Measurements from ENCODE around the gene STAP1.
"Not testable (repeated sequence)": the region's sequence is repeated elsewhere in the genome, so short reads cannot be mapped to it uniquely, and the experiment has no call there.

The STAP1 gene, protein sequence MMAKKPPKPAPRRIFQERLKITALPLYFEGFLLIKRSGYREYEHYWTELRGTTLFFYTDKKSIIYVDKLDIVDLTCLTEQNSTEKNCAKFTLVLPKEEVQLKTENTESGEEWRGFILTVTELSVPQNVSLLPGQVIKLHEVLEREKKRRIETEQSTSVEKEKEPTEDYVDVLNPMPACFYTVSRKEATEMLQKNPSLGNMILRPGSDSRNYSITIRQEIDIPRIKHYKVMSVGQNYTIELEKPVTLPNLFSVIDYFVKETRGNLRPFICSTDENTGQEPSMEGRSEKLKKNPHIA

DNA sequence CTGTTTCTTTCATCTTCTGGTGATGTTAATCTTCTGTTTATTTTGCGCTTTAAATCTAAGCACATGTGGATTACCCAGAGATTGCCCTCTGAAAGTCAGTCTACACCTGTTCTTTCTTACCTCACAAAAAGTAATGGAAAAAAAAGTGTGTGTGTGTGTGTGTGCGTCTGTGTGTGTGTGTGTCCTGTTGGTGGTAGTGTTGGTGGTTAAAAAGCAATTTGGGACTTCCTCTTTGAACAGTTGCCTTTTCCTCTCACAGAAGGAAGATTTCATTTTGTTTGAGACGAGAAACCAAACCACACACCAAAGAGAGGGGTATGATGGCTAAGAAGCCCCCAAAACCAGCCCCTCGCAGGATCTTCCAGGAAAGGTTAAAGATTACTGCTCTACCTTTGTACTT lies at the start of gene STAP1:
Gene STAP1, plus strand, starts transcription at position 235 of the 400 bp plus-strand sequence. Its CDS starts 83 bp downstream, at position 318.
- DNase-seq: no peak

DNA sequence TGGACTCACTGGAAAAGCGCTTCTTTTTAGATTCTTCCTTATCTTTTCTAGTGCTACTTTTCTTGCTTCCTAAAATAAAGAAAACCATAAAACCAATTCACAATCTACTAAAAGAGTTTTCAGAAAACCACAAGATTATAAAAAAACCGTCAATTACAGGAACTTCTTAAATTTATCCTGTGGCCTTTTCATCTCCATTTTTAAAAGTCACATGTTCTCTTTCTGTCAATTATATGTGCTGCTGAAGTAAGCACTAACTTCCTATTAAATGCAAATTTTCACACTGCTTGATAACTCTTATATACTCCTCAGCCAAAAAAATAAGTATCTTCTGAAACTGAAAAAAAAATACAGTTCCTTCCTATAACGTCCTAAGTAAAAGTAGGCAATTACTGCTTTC lies 46.0 kb upstream of the STAP1 start:
- no peak for DNase-seq

DNA sequence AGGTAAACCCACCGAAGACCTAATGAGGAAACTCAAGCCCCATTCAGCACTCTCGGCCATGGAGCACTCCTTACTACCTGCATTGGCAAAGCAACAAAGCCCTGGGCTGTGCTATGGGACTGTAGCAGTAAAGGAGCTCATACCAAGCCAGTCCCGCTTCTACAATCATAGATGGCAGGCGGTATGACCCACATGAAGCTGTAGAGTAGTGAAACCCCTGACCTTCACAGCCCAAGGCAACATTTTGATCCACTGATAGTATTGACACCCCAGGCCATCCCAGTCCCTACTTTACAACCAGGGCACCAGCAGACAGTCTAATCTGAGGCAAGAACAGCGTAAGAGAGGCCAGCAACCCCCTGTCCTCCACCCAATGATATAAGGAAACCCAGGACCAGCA lies 38.4 kb upstream of the STAP1 start:
- DNase-seq: no peak

DNA sequence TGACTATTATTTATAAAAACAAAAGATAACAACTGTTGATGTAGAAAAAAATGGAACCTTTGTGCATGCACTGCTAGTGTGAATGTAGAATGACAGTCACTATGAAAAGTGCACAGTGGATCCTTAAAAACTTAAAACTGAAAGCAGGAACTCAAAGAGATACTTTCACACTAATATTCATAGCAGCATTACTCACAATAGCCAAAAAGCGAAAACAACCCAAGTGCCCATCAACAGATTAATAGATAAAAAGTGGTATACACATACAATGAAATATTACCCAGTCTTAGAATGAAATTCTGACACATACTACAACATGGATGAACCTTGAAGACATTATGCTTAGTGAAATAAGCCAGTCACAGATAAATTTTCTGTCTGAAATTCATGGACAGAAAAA lies 37.0 kb upstream of the STAP1 start:
- DNase-seq: no peak

DNA sequence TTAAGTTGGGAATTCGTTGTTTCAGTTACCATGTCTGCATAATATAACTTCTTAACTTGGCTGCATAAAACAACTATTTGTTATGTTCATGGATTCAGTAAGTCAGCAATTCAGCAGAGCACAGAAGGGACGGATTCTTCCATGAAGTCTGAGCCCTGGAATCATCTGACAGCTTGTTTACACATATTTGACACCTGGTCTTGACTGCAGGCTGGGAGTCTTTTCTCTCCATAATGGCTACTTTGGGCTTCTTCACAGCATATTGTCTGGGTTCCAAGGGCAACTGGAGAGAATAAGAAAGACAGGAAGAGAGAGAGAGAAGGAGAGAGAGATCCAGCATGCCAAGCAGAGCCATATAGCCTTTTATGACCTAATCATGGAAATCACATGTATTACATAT lies 36.3 kb upstream of the STAP1 start:
- no peak for DNase-seq

DNA sequence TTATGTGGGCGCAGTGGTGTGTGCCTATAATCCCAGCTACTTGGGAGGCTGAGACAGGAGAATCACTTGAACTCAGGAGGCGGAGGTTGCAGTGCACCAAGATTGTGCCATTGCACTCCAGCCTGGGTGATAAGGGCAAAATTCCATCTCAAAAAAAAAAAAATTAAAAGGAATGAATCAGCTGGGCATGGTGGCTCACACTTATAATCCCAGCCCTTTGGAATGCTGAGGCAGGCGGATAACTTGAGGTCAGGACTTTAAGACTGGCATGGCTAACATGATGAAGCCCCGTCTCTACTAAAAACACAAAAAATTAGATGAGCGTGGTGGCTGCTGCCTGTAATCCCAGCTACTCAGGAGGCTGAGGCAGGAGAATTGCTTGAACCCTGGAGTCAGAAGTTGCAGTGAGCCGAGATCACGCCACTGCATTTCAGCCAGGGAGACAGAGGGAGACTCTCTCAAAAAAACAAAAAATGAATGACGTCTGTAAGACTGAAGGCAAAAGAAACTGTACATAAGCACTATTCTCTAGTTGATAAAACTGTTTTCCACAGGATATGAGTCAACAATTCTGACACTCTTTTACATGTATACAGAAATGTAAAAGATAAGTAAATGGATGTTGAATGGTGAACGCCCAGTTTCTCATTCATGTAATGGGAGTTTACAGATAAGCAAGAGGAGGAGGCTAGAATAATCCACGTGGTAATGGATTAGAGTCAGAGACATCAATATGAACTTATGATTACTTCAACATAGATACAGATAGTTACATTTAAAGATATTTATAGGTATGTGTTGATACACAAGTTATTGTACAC lies 35.5 kb upstream of the STAP1 start:
- DNase-seq: no peak

DNA sequence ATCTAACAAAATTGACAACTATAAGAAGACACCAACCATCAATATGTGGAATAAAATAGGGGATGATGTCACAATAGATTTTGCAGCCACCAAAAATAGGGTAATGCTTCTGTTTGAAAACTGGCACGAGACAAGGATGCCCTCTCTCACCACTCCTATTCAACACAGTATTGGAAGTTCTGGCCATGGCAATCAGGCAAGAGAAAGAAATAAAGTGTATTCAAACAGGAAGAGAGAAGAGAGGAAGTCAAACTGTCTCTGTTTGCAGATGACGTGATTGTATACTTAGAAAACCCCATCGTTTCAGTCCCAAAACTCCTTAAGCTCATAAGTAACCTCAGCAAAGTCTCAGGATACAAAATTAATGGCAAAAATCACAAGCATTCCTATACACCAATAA lies 34.4 kb upstream of the STAP1 start:
- DNase-seq: not testable (repeated sequence)

DNA sequence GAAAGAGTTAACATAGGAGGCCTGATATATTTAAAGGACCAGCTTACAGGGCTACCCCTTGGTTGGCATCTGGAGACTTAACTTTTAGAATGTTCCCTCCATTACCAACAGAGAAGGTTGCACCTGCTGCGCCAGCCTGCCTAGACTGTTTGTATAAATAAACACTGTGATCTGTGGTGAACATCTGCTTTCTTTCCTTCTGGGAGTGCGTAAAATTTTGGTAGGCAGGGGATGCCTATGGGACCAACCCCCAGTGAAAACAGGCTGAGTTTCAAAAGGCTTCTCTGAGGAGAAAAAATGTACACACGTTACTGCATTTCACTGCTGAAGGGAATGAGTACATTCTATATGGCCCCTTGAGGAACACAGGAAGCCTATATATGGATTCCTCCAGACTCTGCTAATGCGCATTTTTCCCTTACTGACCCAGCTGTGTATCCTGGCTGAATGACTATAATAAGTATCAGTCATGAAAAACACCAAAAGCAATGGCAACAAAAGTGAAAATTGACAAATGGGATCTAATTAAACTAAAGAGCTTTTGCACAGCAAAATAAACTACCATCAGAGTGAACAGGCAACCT lies 27.1 kb upstream of the STAP1 start:
- no peak for DNase-seq

DNA sequence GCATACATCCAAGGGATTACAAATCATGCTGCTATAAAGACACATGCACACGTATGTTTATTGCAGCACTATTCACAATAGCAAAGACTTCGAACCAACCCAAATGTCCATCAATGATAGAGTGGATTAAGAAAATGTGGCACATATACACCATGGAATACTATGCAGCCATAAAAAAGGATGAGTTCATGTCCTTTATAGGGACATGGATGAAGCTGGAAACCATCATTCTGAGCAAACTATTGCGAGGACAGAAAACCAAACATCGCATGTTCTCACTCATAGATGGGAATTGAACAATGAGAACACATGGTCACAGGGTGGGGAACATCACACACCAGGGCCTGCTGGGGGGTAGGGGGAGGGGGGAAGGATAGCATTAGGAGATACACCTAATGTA lies 26.1 kb upstream of the STAP1 start:
- not testable (repeated sequence) for DNase-seq

DNA sequence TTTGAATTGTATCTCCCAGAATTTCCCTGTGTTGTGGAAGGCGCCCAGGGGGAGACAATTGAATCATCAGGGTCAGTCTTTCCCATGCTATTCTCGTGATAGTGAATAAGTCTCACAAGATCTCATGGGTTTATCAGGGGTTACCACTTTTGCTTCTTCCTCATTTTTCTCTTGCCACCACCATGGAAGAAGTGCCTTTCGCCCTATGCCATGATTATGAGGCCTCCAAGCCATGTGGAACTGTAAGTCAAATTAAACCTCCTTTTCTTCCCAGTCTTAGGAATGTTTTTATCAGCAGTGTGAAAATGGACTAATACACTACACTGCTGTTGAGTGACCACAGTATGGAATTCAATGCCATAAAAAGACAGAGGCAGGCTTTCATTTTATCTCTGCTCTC lies 25.4 kb upstream of the STAP1 start:
- no peak for DNase-seq

DNA sequence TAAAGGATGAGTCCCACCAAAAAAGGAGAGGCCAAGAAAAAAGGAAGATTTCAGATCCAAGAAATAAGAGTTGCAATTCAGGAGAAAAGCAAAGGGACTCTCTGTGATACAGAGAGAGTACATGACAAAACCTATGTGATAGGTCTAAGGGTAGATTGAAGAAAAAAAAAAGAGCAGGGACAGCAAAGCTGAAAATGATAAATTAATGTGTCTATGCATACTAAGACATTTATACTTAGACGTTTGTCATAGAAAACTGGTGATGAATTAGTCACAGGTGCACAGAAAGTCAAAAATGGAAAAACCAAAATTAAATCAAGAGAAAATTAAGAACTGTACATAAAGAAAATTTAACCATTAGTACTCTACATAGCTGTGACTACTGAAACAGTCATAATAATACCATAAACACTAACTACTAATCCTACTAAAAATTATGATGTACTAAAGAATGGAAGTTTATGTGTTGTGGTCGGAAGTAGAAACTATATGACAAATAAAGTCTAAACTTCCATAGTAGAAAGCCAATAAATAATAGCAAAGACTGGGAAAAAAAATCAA lies 23.2 kb upstream of the STAP1 start:
- no peak for DNase-seq

DNA sequence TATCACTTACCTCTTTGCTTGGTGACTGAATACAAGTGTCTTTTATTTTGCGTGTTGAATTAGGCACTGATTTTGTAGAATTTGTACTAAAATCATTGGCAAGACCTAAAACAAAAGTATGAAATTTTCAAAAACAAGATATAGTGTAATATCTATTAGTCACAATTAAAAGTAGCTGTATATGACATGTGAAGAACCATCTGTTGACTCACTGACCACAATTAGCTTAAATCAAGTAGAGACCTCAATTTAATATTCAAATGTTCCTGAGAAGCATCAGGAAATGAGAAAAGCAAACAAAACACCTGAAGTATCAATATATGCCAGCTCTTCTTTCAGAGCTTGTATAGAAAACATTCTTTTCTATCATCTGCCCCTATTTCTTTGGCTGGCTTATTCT lies 18.7 kb upstream of the STAP1 start:
- no peak for DNase-seq

DNA sequence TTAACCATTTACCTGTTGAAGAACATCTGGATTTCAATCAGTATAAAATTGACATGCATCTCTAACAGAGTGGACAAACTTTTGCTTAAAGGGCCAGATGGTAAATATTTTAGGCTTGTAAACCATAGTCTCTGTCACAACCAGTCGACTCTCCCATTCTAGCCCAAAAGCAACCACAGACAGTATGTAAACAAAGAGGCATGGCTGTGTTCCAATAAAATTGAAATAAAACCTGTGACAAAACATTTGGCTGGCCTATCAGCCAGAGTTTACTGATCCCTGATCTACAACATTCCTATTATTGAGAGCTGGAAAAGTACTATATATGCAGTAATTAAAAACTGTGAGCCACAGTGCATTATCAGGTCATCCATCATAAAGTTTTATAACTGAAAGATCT lies 16.5 kb upstream of the STAP1 start:
- no peak for DNase-seq

DNA sequence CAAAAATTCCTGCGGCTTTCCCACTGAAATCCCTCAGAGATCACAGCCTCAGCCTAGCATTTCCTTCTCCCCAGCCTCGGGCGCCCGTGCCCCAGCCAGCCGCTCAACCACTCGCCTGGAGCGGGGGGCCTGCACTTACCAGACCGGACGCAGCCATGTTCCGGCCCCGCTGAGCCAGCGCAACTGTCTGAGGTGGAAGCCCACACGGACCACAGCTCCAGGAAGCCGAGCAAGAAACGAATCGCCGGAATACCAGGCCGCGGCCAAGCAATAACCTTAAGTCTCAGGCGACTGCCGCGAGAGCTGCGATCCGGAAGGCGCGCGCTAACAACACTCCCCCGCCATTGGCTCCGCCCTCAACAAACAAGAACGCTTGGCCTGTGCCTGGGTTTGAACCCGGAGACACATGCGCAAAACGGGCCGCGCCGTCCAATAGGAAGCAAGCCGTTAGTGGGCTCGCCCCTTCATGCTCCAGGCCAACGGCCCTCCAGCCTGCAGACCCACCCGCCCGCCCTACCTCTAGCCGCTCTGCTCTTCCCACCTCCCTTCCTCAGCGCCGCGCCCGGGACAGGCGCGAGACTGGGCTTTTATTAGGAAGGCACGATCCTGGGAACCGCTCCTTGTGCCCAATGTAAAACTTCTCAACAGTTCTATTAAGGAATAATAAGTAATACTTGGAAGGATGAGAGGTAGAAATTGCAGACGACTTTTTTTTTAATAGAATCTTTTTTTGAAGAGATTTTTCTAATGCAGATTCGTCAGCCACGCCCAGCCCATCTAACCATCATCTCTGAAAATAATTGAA lies 13.1 kb upstream of the STAP1 start, which contains the start of gene CENPC:
Gene CENPC, minus strand, starts transcription at position 305 of the 805 bp plus-strand sequence. Its CDS starts 148 bp downstream, at position 157.
- peak; percentile 95 for DNase-seq

DNA sequence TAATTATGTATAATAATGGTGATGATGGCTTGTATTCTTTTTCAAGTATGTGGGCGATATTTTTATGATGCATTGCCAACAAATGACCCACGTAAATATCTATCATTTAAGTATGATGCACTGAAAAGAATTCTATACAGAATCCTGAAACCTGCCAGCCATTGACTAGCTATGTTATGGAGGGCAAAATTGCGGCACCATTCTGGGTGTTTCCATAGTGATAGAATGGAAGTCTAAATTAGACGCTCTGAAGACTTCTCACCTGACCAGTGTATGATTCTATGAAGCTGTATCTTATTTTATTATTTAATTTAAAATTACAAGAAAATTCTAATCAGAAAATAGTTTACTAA lies 12.5 kb upstream of the STAP1 start:
- DNase-seq: no peak

DNA sequence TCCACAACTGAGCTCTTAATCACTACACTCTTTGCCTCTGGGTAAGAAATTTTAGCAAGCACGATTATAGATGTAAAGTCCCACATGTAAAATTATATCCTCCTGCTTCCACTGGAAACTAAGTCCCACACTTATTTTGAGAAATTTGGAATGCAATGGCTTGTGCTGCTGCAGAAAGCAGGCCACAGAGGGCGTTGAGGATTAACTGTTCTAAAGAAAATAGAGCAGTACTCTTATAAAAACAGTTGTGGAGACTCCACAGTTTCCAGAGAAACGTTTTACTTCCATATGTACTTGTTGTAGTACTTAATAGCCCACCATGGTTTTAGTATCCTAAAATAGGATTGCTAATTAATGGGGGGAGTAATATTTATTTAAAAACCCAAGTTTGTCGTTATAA lies 11.6 kb upstream of the STAP1 start:
- DNase-seq: no peak

DNA sequence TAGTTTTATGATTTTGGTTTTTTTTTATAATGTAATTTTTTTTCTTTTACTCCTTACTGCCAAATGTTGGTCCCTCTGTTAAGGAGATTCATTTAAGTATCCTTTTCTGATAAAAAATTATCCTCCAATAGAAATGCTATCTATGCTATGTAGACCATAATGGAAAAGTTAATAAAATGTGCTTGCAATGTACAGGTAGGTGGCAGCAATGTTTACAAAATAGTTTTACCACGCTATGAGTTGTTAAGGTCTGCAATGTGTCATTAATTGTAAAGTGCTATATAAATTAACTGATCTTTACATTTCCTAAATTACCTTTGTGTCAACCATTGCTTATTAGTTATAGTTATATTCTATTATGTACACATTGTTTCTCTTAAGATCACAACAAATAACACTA lies 9.4 kb upstream of the STAP1 start:
- DNase-seq: no peak

DNA sequence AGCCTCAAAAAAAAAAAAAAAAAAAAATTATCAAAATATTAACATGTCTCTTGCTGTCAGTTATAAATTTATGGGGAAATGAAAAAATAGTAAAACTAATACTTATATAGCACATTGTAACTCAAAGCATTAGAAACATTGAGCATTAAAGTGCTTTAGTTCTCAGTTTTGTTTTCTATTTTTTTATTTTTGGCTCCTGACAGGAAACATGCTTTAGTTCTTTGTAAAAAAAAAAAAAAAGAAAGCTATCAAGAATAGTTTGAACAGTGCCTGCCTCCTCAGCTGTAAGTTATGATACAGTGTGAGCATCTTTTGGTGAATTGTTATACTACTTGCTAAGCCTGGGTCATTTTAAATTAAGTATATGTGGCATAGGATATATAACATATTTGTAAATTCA lies 8.1 kb upstream of the STAP1 start:
- DNase-seq: no peak

DNA sequence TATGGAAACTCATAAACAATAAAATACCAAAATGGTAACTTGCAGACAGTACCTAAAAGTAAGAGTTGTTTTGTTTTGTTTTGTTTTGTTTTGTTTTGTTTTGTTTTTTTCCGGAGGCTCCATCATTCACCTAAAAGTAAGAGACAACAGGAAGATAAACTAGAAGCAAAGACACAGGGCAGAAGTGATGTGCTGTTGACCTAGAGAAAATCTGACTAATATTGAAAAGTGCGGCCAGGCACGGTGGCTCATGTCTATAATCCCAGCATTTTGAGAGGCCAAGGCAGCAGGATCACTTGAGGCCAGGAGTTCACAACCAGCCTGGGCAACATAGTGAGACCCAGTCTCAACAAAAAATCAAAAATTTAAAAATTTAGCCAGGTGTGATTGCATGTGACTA lies 7.7 kb upstream of the STAP1 start:
- DNase-seq: no peak

DNA sequence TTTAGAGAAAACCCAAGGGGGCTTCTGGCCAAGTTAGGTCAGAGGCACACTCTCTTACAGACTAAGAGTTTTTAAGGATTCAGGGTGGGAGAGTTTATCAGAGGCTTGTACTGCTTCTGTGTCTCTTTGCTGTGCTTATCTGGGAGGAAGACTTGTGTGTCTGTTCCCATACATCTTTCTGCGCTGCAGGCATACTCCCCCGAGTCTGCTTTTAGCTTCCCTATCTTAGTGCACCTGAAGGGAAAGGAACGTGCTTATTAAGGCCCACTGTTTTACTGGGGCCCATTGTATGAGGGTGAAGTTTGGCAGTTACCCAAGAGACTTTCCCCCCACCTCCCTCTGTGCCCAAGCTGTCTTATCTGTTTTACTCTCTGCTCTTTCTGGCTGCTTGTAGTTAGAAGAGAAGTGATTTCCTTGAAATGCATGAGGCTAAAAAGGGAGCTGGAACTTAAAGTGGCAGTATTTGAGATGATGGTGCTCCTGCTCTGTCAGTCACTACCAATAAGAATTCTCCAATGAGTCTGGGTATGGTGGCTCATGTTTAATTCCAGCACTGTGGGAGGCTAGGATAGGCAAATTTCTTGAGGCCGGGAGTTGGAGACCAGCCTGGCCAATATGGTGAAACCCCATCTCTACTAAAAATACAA lies 6.3 kb upstream of the STAP1 start:
- not testable (repeated sequence) for DNase-seq

DNA sequence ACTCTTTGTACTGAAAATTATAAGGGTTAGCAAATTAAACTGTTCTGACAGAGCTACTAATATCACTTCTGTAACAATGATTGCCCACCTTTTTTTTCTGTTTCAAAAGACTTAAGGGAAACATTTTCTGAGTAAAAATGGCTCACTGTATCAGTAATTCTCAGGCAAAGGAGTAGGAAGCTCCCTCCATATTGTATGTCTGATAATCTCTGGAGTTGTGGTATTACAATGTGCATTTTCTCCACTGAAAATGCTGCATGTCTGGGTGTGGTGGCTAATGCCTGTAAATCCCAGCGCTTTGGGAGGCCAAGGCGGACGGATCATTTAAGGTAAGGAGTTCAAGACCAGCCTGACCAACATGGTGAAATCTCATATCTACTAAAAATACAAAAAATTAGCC lies 4.4 kb upstream of the STAP1 start:
- DNase-seq: no peak

DNA sequence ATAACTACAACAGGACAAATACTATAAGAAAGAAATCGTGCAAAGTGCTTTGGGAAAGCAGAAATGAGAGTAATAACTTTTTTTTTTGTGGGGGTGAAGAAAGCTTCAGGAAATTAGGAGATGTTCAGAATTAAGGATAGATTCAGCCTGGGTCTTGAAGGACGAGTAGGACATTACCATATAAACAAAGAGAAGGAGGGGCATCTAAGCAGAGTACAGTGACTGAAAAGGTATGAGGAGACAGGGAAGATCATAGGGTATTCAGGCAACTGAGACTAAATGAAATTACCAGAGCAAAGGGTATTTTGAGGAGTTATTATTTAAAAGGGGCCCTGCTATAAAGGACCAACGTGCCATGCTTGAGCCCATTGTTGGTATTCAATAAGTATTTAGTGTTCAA lies 3.1 kb upstream of the STAP1 start:
- DNase-seq: no peak
